ENCODE data around the gene NRIP3. TPM values are rescaled to one million over a fixed set of nuclear protein-coding genes. Genes with fewer than 3 reads are reported as not detected.
A peak's percentile ranks its signal among the peaks of the same experiment; 100 is the strongest.

NRIP3 gene
- total and polyA plus RNA-seq, 9 of the 15 experiments (the other 6 are each of a cell fraction or from before 2014, with no cell fraction given): 4.4 to 18.7 (median 11.6) TPM

GRCh38 chr11:9015677-9016076 is 11.9 kb upstream of the NRIP3 start (continued):
- TF ChIP-seq PHF20 (IDR thresholded peaks at IDR 0.05; ENCODE audit: partially characterized antibody) (no peak), CHAMP1 (IDR thresholded peaks at IDR 0.05) (no peak)

- WGBS (ENCODE audit: insufficient coverage, low coverage, missing lambda C conversion rate): 43% methylated on average over 3 of the region's 3 CpGs
- Histone ChIP-seq H3K36me3 (ENCODE audit: control insufficient read depth, insufficient read depth, low read length) (no peaks in the 10 kb centered on the region), H2AFZ (ENCODE audit: low read depth, low read length) (no peak overlapping the region), H3K4me2 (ENCODE audit: insufficient read depth, low read length) (no peak overlapping the region), H3K27ac (ENCODE audit: extremely low read depth, low read depth, low read length) (no peak overlapping the region), H3K9me3 (replicated peaks; ENCODE audit: control insufficient read depth, insufficient read depth, low read depth, low read length) (peaks cover 4% of the 10 kb centered on the region; the same call in 1 of the 2 replicates), H3K4me1 (replicated peaks in 1 of 2; ENCODE audit: control insufficient read depth in 2 of 2, insufficient read depth in 2 of 2, low read length in 2 of 2) (no peaks in the 10 kb centered on the region; a peak in 2 of 5 replicates), H3K4me3 (no peak overlapping the region), H3K27me3 (ENCODE audit: control insufficient read depth in 2 of 2, insufficient read depth in 2 of 2, low read length in 2 of 2) (peaks cover 0 to 18% of the 10 kb centered on the region in 2 experiments; a peak in 2 of 5 replicates), H3K79me2 (ENCODE audit: control insufficient read depth, insufficient read depth, low read length) (no peaks in the 10 kb centered on the region), H3K9ac (ENCODE audit: insufficient read depth in 1 of 2, low read depth in 2 of 2, low read length in 2 of 2) (no peak overlapping the region), H3K9me1 (ENCODE audit: control insufficient read depth, insufficient read depth, low read length) (no peaks in the 10 kb centered on the region), H4K20me1 (replicated peaks; ENCODE audit: control insufficient read depth, insufficient read depth, low read length) (no peaks in the 10 kb centered on the region)
- POLR2A ChIA-PET: interaction anchor here (0.6 to 3.4 kb wide), 5 partner anchors 12 to 338 kb away, joined by 3 to 17 read pairs (median 3); partner anchors contain the start of gene NRIP3
- CTCF ChIA-PET (ENCODE audit: low intra/inter-chr PET ratio): interaction anchor here (1.2 to 1.9 kb wide), 3 partner anchors 107 to 492 kb away, joined by 5 to 10 read pairs (median 6); no protein-coding TSS in a partner anchor
- in situ Hi-C loops (cut with MboI) (loop anchor here (10.0 kb wide), 1 partner anchor 120 kb away; no protein-coding TSS in a partner anchor), intact Hi-C loops (cut with micrococcal nuclease) (loop anchor here (2.0 to 5.0 kb wide), 2 partner anchors 47 to 122 kb away; no protein-coding TSS in a partner anchor)
- ATAC-seq (peak; percentile 31; the same call in 2 of the 3 replicates), DNase-seq (ENCODE audit: extremely low read depth in 1 of 4, low spot score in 3 of 4) (no peak), FAIRE-seq (no peak)
- no TSS peak for BruUV-seq (replicated peaks)
- TF ChIP-seq ZNF695 (CRISPR knock-in tag; IDR thresholded peaks at IDR 0.05) (no peak), OTX1 (CRISPR knock-in tag; IDR thresholded peaks at IDR 0.05) (no peak), TOE1 (IDR thresholded peaks at IDR 0.05; ENCODE audit: borderline replicate concordance) (no peak), TOE1 (CRISPR knock-in tag; IDR thresholded peaks at IDR 0.05; ENCODE audit: borderline replicate concordance, low read depth) (no peak), WHSC1 (IDR thresholded peaks at IDR 0.05; ENCODE audit: low read length) (no peak), NFXL1 (CRISPR knock-in tag; IDR thresholded peaks at IDR 0.05) (no peak), ZKSCAN3 (CRISPR knock-in tag; IDR thresholded peaks at IDR 0.05) (no peak), RBM25 (IDR thresholded peaks at IDR 0.05; ENCODE audit: low read depth, low read length, severe bottlenecking) (no peak), ZFP30 (CRISPR knock-in tag; IDR thresholded peaks at IDR 0.05; ENCODE audit: borderline replicate concordance) (no peak), ZNF41 (CRISPR knock-in tag; conservative IDR thresholded peaks at IDR 0.05) (no peak)
Measured at GRCh38 chr11:9014826-9015225, 11.0 kb upstream of the NRIP3 start.

Data from K562 (cell line).